Activated CD8-positive, alpha-beta memory T cell treated with anti-CD3 and anti-CD28 coated beads, Interleukin-2, amount 50 U/mL, for 1 hour (primary cell): ENCODE data around the gene NSA2.

ENCODE experiments used
- DNase-seq: peaks from one replicate; pipeline ENCODE4 v3.0.0-alpha.2; 2020; ENCODE audit errors: extremely low read depth

NSA2 gene

DNA sequence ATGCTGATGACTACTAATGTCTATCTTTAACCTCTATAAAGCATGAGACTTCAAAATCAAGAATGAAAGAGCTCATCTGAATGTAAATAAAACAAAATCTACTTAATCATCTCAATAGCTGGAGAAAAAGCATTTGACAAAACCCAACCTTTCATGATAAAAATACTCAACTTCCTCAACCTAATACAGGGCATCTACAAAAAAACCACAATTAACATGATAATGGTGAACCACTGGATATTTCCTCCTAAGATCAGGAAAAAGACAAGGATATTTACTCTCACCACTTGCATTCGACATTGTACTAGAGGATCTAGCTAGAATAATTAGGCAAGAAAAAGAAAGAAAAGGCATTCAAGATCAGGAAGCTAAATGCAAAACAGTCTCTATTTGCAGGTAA lies 49.8 kb downstream of the NSA2 start:
- no peak for DNase-seq

- DNase-seq: no peak
Measured at GRCh38 chr5:74822288-74822687, 55.2 kb downstream of the NSA2 start.

DNA sequence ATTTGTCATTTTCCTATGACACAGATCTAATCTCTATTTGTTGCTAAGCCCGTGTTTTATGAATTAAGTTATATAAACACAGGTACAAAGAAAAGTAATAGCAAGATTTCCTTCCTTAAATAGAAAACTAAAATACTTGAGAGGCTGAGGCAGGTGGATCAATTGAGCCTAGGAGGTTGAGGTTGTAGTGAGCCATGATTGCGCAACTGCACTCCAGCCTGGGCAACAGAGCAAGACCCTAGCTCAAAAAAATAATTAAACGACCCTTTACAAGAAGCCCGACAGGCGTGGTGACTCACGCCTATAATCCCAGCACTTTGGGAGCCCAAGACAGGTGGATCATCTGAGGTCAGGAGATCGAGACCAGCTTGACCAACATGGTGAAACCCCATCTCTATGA lies 62.4 kb downstream of the NSA2 start:
- no peak for DNase-seq
